GM21737 (cell line): ENCODE measurements around the gene PPP1CA.
"Not testable (repeated sequence)": the region's sequence is repeated elsewhere in the genome, so short reads cannot be mapped to it uniquely, and the experiment has no call there.

Experiments used
- ATAC-seq: cut with Tn5 transposase; IDR thresholded peaks from one replicate; pipeline ENCODE4 v1.9.1; 2021; ENCODE audit warnings: mild to moderate bottlenecking, moderate library complexity; ENCODE audit not compliant: unreplicated experiment

Gene PPP1CA

GRCh38 chr11:67435031-67435726 is 33.5 kb upstream of the PPP1CA start:
- ATAC-seq = no peak

DNA sequence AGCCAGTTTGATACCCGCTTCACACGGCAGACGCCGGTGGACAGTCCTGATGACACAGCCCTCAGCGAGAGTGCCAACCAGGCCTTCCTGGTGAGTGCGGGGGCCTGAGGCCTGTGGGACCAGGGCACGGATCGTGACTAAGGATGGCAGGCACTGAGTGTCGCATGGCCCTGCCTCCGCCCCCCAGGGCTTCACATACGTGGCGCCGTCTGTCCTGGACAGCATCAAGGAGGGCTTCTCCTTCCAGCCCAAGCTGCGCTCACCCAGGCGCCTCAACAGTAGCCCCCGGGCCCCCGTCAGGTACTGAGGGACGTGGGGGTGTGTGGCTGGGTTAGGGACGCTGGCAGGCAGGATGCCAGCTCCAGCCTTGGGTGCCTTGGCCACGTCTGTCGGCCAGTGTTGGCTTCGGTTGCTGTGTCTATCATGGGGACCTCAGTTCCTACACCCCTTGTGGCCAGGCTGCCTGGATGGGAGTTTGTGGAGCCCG is 32.8 kb upstream of the PPP1CA start:
- no peak for ATAC-seq

- ATAC-seq = no peak
Measured at GRCh38 chr11:67433536-67434394, 32.1 kb upstream of the PPP1CA start.

- ATAC-seq = no peak
Measured at GRCh38 chr11:67432655-67433349, 31.1 kb upstream of the PPP1CA start.

GRCh38 chr11:67431346-67432249 is 29.9 kb upstream of the PPP1CA start:
- ATAC-seq = no peak

DNA sequence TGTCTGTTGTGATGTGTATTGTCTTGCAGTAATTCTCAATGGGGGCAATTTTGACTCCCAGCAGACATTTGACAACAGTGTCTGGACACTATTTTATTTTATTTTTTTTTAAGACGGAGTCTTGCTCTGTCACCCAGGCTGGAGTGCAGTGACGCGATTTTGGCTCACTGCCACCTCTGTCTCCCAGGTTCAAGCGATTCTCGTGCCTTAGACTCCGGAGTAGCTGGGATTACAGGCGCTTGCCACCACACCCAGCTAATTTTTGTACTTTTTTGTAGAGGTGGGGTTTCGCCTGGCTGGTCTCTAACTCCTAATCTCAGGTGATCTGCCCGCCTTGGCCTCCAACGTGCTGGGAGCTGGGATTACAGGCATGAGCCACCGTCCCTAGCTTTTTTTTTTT is 28.1 kb upstream of the PPP1CA start:
- no peak for ATAC-seq

GRCh38 chr11:67429038-67429668 is 27.5 kb upstream of the PPP1CA start:
- no peak for ATAC-seq

GRCh38 chr11:67428052-67429001 is 26.7 kb upstream of the PPP1CA start, which contains the start of gene RPS6KB2:
Gene RPS6KB2, plus strand, starts transcription at chr11:67428494. Its CDS starts 52 bp downstream, at chr11:67428546.
- ATAC-seq = peak; percentile 76

- not testable (repeated sequence) for ATAC-seq
Measured at GRCh38 chr11:67427364-67427859, 25.8 kb upstream of the PPP1CA start.

GRCh38 chr11:67423891-67424613 is 22.4 kb upstream of the PPP1CA start:
- ATAC-seq = no peak

DNA sequence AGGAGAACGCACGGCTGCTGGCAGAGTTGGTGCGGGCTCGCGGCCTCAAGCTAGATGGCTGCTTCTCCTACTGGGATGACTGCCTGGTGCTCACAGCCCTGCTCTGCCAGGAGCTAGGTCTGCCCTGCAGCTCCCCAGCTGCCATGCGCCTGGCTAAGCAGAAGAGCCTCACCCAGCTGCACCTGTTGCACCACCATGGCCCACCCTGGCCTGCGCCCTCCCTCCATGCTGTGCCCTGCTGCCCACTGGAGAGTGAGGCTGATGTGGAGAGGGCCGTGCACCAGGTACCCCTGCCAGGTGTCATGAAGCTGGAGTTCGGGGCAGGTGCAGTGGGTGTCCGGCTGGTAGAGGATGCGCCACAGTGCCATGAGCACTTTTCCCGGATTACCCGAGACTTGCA is 21.8 kb upstream of the PPP1CA start:
- no peak for ATAC-seq

DNA sequence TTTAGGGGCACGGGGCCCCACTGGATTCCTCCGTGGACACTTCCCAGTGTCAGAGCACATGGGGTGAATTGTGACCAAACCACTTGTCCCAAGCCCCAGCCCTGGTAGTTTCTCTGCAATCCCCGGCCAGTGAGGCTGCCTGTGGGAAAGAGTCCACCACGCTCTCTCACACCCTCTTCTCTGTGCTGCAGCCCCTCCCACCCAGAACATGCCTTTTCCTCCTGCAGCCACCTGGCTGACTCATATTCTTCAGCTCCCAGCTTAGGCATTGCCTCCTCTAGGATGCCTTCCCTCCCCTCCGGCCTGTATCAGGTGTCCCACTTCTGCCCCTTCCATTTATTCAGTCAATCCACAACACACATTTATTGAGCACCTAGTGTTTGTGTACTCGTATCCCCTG is 21.2 kb upstream of the PPP1CA start:
- no peak for ATAC-seq

- no peak for ATAC-seq
Measured at GRCh38 chr11:67421430-67422031, 19.9 kb upstream of the PPP1CA start.

GRCh38 chr11:67420646-67421429 is 19.2 kb upstream of the PPP1CA start:
- peak; percentile 80 for ATAC-seq

- ATAC-seq = no peak
Measured at GRCh38 chr11:67420147-67420645, 18.5 kb upstream of the PPP1CA start.

DNA sequence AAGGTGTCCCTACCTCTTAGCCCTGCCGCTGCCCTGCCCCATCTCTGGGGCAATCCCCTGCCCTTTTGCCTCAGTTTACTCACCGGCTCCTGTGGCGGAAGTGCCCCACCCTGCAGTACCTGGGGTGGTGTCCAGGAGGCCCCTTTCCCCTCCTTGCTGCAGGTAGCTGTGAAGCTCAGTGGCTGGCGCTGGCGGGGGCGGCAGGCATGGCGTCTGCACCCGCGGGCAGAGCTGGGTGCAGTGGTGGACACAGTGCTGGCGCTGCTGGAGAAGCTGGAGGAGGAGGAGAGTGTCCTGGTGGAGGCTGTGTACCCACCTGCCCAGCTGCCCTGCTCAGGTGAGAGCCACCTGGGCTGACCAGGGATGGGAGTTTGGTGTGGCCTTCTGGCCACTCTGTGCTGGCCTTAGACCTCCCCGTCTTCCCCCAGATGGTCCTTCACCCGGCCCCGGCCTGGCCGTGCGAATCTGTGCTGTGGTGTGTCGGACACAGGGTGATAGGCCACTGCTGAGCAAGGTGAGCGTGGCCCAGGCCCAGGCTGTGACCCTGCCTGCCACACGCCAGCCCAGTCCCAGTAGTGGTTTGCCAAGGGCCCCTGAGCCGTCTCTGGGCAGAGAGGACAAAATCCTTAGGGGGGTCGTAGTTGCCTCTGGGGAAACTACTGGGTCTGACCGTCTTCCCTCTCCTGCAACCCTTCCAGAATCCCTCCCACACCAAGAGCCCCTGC is 17.8 kb upstream of the PPP1CA start:
- no peak for ATAC-seq
